Measurements from ENCODE around the gene COQ5. TPM values are rescaled to one million over a fixed set of nuclear protein-coding genes. Genes with fewer than 3 reads are reported as not detected.

Gene COQ5
- total RNA-seq, 1 experiment from 2014 or later: 34.1 TPM

DNA sequence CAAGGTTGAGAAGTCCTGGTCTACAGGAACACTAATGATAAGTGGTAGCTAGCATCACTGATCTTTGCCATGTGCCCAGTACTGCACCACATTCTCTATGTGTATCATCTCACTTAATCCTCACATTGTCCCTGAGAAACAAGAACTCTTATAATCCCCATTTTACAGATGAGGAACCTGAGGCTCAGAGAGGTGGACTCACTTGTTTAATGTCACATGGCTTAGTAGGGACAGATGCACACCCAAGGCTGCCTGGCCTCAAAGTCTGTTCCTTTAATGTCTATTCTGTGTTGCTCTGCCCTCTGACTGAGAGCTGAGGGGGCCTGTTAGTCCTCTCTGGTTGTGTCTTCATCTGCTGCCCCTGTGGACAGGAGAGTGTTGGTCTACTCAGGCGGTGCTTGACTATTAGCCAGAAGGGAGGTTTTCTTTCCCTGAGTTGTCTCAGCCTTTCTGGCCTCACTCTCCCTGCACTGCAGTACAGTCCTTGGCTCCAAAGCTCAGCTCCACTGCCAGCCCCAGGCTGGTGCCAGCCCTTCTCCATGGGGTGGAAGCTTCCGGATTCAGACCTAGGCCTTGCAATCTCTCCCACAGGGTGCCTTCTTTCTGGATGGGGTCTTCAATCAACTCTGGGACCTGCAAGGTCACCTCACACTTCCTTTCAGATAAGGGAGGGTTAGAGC, 38.0 kb downstream of the COQ5 start:
- Histone ChIP-seq H3K27me3 (ENCODE audit: insufficient read depth, low read length) (no peaks in the 10 kb centered on the region), H3K79me2 (ENCODE audit: insufficient read depth, low read length) (peaks cover 14% of the 10 kb centered on the region; the same call in 1 of the 2 replicates), H3K9me3 (ENCODE audit: control insufficient read depth in 1 of 2, insufficient read depth in 1 of 2, low read depth in 1 of 2, low read length in 2 of 2) (no peaks in the 10 kb centered on the region), H4K20me1 (ENCODE audit: insufficient read depth) (no peaks in the 10 kb centered on the region), H3K27ac (ENCODE audit: low read depth, low read length) (no peak overlapping the region), H3K36me3 (ENCODE audit: control insufficient read depth in 1 of 2, insufficient read depth in 2 of 2, low read length in 2 of 2) (no peaks in the 10 kb centered on the region; a peak in 2 of 4 replicates), H3K4me3 (replicated peaks in 1 of 2; ENCODE audit: low read depth in 1 of 2, low read length in 2 of 2) (no peak overlapping the region), H3K9me2 (ENCODE audit: insufficient read depth) (no peaks in the 10 kb centered on the region), H3K4me1 (ENCODE audit: control insufficient read depth in 1 of 2, insufficient read depth in 2 of 2, low read length in 2 of 2) (peaks cover 3 to 7% of the 10 kb centered on the region in 2 experiments; a peak in 2 of 4 replicates), H2AFZ (ENCODE audit: low read depth, low read length, poor library complexity, severe bottlenecking) (no peak overlapping the region), H3K4me2 (ENCODE audit: low read length) (no peak overlapping the region), H3K9ac (ENCODE audit: low read length) (no peak overlapping the region)
- intact Hi-C loops (cut with micrococcal nuclease): no loop called here
- BruUV-seq (replicated peaks): no TSS peak
- TF ChIP-seq, protein P1, sequence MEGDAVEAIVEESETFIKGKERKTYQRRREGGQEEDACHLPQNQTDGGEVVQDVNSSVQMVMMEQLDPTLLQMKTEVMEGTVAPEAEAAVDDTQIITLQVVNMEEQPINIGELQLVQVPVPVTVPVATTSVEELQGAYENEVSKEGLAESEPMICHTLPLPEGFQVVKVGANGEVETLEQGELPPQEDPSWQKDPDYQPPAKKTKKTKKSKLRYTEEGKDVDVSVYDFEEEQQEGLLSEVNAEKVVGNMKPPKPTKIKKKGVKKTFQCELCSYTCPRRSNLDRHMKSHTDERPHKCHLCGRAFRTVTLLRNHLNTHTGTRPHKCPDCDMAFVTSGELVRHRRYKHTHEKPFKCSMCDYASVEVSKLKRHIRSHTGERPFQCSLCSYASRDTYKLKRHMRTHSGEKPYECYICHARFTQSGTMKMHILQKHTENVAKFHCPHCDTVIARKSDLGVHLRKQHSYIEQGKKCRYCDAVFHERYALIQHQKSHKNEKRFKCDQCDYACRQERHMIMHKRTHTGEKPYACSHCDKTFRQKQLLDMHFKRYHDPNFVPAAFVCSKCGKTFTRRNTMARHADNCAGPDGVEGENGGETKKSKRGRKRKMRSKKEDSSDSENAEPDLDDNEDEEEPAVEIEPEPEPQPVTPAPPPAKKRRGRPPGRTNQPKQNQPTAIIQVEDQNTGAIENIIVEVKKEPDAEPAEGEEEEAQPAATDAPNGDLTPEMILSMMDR (IDR thresholded peaks at IDR 0.05 in 2 of 3, conservative IDR thresholded peaks at IDR 0.05 in 1 of 3; ENCODE audit: borderline replicate concordance in 1 of 3, insufficient read depth in 1 of 3, low read depth in 2 of 3, low read length in 2 of 3): no peak
- TF ChIP-seq SIN3A (IDR thresholded peaks at IDR 0.05; ENCODE audit: low read depth): no peak
- no peak for TF ChIP-seq EGR1 (IDR thresholded peaks at IDR 0.05; ENCODE audit: low read depth)
- TF ChIP-seq ZNF274 (IDR thresholded peaks at IDR 0.05; ENCODE audit: low read depth, low read length): no peak
- TF ChIP-seq CBX3 (IDR thresholded peaks at IDR 0.05; ENCODE audit: low read depth): no peak
- no peak for TF ChIP-seq POLR2AphosphoS5 (IDR thresholded peaks at IDR 0.05; ENCODE audit: low read depth, low read length)
- no peak for TF ChIP-seq JUND (IDR thresholded peaks at IDR 0.05)
- no peak for TF ChIP-seq POLR2A (IDR thresholded peaks at IDR 0.05; ENCODE audit: borderline replicate concordance, extremely low read depth, insufficient read depth, insufficient read length)
- TF ChIP-seq SP1 (IDR thresholded peaks at IDR 0.05; ENCODE audit: low read depth): no peak
- TF ChIP-seq, protein P2, sequence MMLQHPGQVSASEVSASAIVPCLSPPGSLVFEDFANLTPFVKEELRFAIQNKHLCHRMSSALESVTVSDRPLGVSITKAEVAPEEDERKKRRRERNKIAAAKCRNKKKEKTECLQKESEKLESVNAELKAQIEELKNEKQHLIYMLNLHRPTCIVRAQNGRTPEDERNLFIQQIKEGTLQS (IDR thresholded peaks at IDR 0.05): no peak
- no peak for TF ChIP-seq ZFX (IDR thresholded peaks at IDR 0.05)
- TF ChIP-seq, protein P3, sequence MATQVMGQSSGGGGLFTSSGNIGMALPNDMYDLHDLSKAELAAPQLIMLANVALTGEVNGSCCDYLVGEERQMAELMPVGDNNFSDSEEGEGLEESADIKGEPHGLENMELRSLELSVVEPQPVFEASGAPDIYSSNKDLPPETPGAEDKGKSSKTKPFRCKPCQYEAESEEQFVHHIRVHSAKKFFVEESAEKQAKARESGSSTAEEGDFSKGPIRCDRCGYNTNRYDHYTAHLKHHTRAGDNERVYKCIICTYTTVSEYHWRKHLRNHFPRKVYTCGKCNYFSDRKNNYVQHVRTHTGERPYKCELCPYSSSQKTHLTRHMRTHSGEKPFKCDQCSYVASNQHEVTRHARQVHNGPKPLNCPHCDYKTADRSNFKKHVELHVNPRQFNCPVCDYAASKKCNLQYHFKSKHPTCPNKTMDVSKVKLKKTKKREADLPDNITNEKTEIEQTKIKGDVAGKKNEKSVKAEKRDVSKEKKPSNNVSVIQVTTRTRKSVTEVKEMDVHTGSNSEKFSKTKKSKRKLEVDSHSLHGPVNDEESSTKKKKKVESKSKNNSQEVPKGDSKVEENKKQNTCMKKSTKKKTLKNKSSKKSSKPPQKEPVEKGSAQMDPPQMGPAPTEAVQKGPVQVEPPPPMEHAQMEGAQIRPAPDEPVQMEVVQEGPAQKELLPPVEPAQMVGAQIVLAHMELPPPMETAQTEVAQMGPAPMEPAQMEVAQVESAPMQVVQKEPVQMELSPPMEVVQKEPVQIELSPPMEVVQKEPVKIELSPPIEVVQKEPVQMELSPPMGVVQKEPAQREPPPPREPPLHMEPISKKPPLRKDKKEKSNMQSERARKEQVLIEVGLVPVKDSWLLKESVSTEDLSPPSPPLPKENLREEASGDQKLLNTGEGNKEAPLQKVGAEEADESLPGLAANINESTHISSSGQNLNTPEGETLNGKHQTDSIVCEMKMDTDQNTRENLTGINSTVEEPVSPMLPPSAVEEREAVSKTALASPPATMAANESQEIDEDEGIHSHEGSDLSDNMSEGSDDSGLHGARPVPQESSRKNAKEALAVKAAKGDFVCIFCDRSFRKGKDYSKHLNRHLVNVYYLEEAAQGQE (IDR thresholded peaks at IDR 0.05; ENCODE audit: low read depth): no peak
- TF ChIP-seq TCF7L2 (IDR thresholded peaks at IDR 0.05; ENCODE audit: borderline replicate concordance, extremely low read depth, insufficient read depth, insufficient read length): no peak
- TF ChIP-seq, protein P4, sequence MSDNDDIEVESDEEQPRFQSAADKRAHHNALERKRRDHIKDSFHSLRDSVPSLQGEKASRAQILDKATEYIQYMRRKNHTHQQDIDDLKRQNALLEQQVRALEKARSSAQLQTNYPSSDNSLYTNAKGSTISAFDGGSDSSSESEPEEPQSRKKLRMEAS (IDR thresholded peaks at IDR 0.05): no peak
- TF ChIP-seq CEBPB (IDR thresholded peaks at IDR 0.05; ENCODE audit: low read depth): no peak
- no peak for TF ChIP-seq RAD21 (IDR thresholded peaks at IDR 0.05; ENCODE audit: low read depth)
- TF ChIP-seq EZH2 (IDR thresholded peaks at IDR 0.05): no peak
- no peak for TF ChIP-seq EZH2phosphoT487 (IDR thresholded peaks at IDR 0.05; ENCODE audit: borderline replicate concordance)
- TF ChIP-seq SRF (IDR thresholded peaks at IDR 0.05; ENCODE audit: low read depth): no peak
- no peak for TF ChIP-seq YY1 (IDR thresholded peaks at IDR 0.05; ENCODE audit: extremely low read depth, insufficient replicate concordance, low read depth, low read length)
- no peak for ATAC-seq
- ChIA-PET RAD21 (ENCODE audit: low non-redundant PET in 1 of 2, low total read pairs in 2 of 2, uncharacterized antibody in 2 of 2, unreplicated experiment in 2 of 2) (no interaction called here), CTCF (no interaction called here), POLR2A (no interaction called here)
- no peak for DNase-seq (ENCODE audit: low read depth, low spot score)
